Nephron (organoid): ENCODE data around the gene MTSS2.

Experiments used
- H3K27ac Mint-ChIP-seq, 3 experiments: 2 replicates each; pipeline ENCODE4 v1.8.0; 2020; ENCODE audit warnings: mixed read lengths in 3 of 3, mild to moderate bottlenecking in 2 of 3, moderate library complexity in 1 of 3
- H3K27me3 Mint-ChIP-seq: 2 replicates; pipeline ENCODE4 v1.8.0; 2021; ENCODE audit warnings: low read depth, mild to moderate bottlenecking, moderate library complexity, mixed read lengths
- H3K36me3 Mint-ChIP-seq: 2 replicates; pipeline ENCODE4 v1.8.0; 2020; ENCODE audit warnings: low read depth, mixed read lengths
- H3K4me1 Mint-ChIP-seq: 2 replicates; pipeline ENCODE4 v1.8.0; 2020; ENCODE audit warnings: mixed read lengths
- H3K4me3 Mint-ChIP-seq, 3 experiments: 2 replicates each; pipeline ENCODE4 v1.8.0; 2020; ENCODE audit warnings: mild to moderate bottlenecking in 3 of 3, mixed read lengths in 3 of 3, moderate library complexity in 2 of 3
- H3K9me3 Mint-ChIP-seq: 2 replicates; pipeline ENCODE4 v1.8.0; 2020; ENCODE audit warnings: mixed read lengths
- TF ChIP-seq, protein P1 (sequence below), 3 experiments: fragments of 200-600 bp; sonication (generic); IDR thresholded peaks; one replicate each; pipeline ENCODE4 v1.5.0; 2021; ENCODE audit warnings: antibody characterized with exemption in 3 of 3; ENCODE audit not compliant: unreplicated experiment in 3 of 3

Gene MTSS2

DNA sequence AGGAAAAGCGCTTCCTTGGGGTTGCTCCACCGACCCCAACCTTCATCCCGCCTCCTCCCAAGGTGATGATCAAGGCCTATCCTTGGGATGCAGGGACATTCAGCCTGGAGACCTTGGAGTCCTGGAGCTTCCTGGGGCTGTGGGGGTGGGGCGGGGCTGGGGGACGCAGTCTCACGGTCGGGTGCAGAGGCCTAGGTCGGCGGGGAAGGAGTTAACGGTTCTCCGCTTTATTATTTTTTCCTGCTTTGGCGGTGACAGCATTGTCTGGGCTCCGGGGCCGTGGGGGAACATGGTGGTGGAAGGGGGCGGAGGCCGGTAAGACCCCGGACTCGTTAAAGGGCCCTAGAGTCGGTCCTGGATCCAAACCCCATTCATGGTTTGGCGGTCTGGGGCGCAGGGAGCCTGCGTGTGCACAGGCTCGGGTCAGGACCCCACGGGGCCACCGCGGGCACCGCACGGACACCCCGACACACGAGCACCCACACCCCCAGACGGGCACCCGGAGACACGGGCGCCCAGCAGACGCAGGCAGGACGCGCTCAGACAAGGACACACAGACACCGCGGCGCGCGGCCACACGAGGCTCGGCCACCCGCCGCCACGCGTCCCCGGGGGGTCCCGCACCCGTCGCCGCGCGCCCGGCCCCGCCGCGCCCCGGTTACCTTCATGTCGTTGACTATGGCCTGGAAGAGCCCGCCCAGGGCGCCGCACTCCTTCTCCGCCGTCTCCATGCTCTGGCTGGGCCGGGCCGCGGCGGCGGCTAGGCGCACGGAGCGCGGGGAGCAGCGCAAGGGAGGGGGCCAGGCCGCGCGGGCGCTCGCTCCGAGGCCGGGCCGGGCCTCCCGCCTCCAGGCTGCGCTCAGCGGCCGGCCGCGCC is 554 bp downstream of the MTSS2 start:
- Mint-ChIP-seq H3K36me3 (peaks cover 3% of the 10 kb centered on the region), H3K4me3 (peak overlapping the region; percentile 85 to 91 (median 89)), H3K4me1 (peaks cover 53% of the 10 kb centered on the region), H3K9me3 (no peaks in the 10 kb centered on the region), H3K27me3 (peaks cover 5% of the 10 kb centered on the region), H3K27ac (peak overlapping the region in 2 of 3 experiments; percentile 63 to 65)
- TF ChIP-seq, protein P1, sequence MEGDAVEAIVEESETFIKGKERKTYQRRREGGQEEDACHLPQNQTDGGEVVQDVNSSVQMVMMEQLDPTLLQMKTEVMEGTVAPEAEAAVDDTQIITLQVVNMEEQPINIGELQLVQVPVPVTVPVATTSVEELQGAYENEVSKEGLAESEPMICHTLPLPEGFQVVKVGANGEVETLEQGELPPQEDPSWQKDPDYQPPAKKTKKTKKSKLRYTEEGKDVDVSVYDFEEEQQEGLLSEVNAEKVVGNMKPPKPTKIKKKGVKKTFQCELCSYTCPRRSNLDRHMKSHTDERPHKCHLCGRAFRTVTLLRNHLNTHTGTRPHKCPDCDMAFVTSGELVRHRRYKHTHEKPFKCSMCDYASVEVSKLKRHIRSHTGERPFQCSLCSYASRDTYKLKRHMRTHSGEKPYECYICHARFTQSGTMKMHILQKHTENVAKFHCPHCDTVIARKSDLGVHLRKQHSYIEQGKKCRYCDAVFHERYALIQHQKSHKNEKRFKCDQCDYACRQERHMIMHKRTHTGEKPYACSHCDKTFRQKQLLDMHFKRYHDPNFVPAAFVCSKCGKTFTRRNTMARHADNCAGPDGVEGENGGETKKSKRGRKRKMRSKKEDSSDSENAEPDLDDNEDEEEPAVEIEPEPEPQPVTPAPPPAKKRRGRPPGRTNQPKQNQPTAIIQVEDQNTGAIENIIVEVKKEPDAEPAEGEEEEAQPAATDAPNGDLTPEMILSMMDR (IDR thresholded peaks at IDR 0.05; ENCODE audit: unreplicated experiment in 3 of 3): no peak

DNA sequence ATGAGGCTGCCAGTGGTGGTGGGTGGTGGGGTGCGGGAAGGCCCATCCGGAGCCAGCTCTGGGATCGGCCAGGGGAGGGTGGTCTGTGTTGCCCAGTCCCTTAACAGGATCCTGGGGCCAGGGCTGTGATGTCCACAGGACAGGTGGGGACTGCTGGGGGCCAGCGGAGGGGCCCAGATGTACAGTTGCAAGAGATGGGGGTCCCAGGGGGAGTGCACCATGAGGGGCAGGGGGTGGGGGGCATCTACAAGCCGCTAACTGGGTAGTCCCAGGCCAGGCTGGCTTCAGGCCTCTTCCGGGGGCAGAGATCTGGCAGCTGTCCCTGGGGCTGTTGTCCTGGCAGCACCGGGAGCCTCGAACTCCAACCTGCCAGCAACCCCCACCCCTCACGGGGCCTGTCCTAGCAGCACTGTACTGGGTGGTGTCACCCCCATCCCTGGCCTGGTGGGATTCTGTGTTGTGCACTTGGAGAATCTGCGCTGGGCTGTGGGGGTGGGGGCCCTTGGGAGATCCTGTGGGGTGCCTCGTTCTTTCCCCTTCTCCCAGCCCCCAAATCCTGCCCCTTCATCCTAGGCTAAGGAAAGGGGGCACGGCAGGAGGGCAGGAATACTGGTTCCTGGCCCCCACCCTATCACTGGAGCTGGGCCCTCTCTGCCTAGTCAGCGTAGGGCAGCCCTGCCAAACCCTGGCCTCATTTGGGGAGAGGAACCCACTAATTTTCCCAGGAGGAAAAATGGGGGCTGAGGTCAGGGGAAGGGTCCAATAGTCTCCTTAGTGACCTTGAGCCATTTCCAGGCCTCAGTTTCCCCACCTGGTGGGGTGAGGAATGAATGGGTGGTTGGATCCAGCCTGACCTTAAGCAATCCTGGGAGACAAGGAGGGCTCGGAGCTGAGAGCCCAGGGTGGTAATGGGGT is 1.4 kb downstream of the MTSS2 start:
- Mint-ChIP-seq H3K27me3 (peaks cover 5% of the 10 kb centered on the region), H3K27ac (peak overlapping the region in 2 of 3 experiments; percentile 62 to 67), H3K9me3 (no peaks in the 10 kb centered on the region), H3K36me3 (peaks cover 3% of the 10 kb centered on the region), H3K4me1 (peaks cover 45% of the 10 kb centered on the region), H3K4me3 (peak overlapping the region; percentile 85 to 91 (median 89))
- TF ChIP-seq, protein P1 (IDR thresholded peaks at IDR 0.05; ENCODE audit: unreplicated experiment in 3 of 3): no peak

DNA sequence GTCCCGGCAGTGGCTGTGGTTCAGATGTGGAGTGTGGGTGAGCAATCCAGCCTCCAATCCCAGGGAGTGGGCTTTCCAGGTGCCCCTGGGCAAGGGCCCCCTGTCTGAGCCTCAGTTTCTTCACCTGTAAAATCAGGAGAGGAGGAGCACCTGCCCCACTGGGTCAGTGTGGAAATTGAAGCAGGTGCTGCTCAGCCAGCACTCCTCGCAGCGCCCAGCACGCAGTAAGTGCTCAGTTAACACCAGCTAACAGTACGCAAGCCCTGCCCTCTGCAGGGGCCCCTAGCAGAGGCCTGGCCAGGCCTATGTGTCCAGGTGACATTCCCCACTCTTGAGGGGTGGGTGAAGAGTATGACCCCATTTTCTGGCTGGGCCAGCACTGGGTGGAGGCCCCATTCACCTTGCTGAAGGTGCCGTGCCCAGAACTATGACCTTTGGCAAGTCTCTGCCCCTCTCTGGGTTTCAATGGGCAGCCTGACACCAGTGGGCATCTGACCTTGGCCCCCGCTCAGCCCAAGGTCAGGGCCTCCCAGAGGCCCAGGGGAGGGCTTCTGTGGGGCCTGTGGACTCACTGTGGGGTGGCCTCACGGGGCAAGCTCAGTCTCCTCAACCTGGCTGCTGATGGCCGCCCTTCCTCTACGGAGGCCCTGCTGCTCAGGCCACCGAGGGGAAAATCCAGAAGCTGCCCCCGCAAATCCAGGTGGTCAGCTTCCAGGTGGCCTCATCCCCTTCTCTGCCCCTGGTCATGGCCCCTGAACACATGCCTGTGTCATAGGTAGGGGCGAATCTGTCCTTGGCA is 2.5 kb downstream of the MTSS2 start:
- TF ChIP-seq, protein P1 (IDR thresholded peaks at IDR 0.05; ENCODE audit: unreplicated experiment in 3 of 3): no peak
- H3K4me3 Mint-ChIP-seq: peak overlapping the region; percentile 75 to 91 (median 89)
- no peaks in the 10 kb centered on the region for H3K9me3 Mint-ChIP-seq

DNA sequence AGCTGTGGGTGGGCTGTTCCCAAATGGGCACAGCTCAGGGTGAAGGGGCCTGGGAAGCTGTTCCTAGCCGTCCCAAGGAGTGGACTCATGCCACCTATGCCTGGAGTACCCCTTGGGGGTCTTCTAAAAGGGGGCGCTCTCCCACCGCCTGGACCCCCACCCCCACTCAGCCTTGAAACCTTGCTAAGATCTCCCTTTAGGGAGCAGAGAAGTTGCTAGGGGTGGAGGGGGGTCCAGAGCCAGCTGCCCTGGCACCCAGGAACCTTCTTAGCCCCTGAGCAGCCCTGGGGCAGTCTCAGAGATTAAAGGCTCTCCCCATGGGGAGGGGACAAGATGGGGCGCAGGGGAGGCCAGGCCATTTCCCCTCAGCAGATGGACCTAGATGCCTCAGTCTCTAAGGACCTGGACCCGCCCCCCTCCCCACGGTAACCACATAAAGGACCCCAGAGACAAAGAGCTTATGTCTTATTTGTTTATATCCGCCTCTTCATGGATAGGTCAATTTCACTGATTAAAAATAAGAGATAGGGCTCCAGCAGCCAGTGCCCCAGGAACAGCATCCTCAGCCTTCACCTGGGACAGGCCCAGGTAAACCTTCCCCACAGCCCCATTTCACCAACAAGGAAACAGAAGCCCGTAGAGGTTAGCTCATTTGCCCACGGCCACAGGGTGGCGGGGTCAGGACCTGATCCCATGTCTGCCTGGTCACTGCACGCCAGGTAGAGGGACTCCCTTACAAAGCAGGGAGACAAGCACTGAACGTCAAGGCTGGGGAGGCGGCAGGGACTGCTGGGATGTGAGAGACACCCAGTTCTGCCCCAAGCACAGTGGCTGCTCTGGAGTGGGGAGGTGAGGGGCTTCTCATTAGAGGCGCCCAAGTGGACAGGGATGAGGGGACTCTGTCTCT is 3.4 kb downstream of the MTSS2 start:
- peak overlapping the region in 1 of 3 experiments; percentile 31 for H3K27ac Mint-ChIP-seq
- H3K36me3 Mint-ChIP-seq: peaks cover 11% of the 10 kb centered on the region
- no peaks in the 10 kb centered on the region for H3K27me3 Mint-ChIP-seq
- TF ChIP-seq, protein P1 (IDR thresholded peaks at IDR 0.05; ENCODE audit: unreplicated experiment in 3 of 3): no peak
- H3K4me1 Mint-ChIP-seq: peaks cover 36% of the 10 kb centered on the region
- H3K9me3 Mint-ChIP-seq: no peaks in the 10 kb centered on the region
- peak overlapping the region; percentile 75 to 88 (median 82) for H3K4me3 Mint-ChIP-seq

More for the DNA sequence above, 2.5 kb downstream of the MTSS2 start:
- Mint-ChIP-seq H3K36me3 (peaks cover 7% of the 10 kb centered on the region), H3K27ac (peak overlapping the region in 2 of 3 experiments; percentile 62 to 67), H3K27me3 (peaks cover 2% of the 10 kb centered on the region), H3K4me1 (peaks cover 45% of the 10 kb centered on the region)
